KMS-11 (cell line): Measurements from ENCODE around the gene BMAL1.
"Not testable (repeated sequence)": the region's sequence is repeated elsewhere in the genome, so short reads cannot be mapped to it uniquely, and the experiment has no call there.

ENCODE experiments used
- H2AFZ ChIP-seq: fragments of 200-600 bp; sonication (generic); 2 replicates; pipeline ENCODE4 v1.6.1; 2016; ENCODE audit warnings: antibody characterized with exemption, mixed run types, low read depth
- H3K27ac ChIP-seq: fragments of 200-600 bp; sonication (generic); 2 replicates; pipeline ENCODE4 v1.6.1; 2016; ENCODE audit warnings: mild to moderate bottlenecking, mixed run types
- H3K27me3 ChIP-seq: fragments of 200-600 bp; sonication (generic); 2 replicates; pipeline ENCODE4 v1.6.1; 2017; ENCODE audit warnings: mild to moderate bottlenecking, low read depth, mixed run types, moderate library complexity; ENCODE audit not compliant: insufficient read depth
- H3K36me3 ChIP-seq: fragments of 200-600 bp; sonication (generic); 2 replicates; pipeline ENCODE4 v1.6.1; 2017; ENCODE audit warnings: mild to moderate bottlenecking, mixed run types; ENCODE audit not compliant: insufficient read depth
- H3K4me1 ChIP-seq: fragments of 200-600 bp; sonication (generic); 2 replicates; pipeline ENCODE4 v1.6.1; 2016; ENCODE audit warnings: mild to moderate bottlenecking, low read depth, mixed run types; ENCODE audit not compliant: poor library complexity, severe bottlenecking
- H3K4me2 ChIP-seq: fragments of 200-600 bp; sonication (generic); 2 replicates; pipeline ENCODE4 v1.7.0; 2016; ENCODE audit warnings: mild to moderate bottlenecking, mixed run types
- H3K4me3 ChIP-seq: fragments of 200-600 bp; sonication (generic); IDR thresholded peaks from 2 replicates; pipeline ENCODE4 v1.6.1; 2017; ENCODE audit warnings: low read depth, low read length, mixed read lengths; ENCODE audit not compliant: insufficient read depth
- H3K79me2 ChIP-seq: fragments of 200-600 bp; sonication (generic); 2 replicates; pipeline ENCODE4 v1.6.1; 2016; ENCODE audit warnings: low read depth, mixed run types; ENCODE audit not compliant: insufficient read depth
- H3K9ac ChIP-seq: fragments of 200-600 bp; sonication (generic); 2 replicates; pipeline ENCODE4 v1.6.1; 2016; ENCODE audit warnings: mild to moderate bottlenecking, mixed run types
- H4K20me1 ChIP-seq: fragments of 200-600 bp; sonication (generic); 2 replicates; pipeline ENCODE4 v1.6.1; 2016; ENCODE audit warnings: mild to moderate bottlenecking, mixed run types; ENCODE audit not compliant: insufficient read depth
- CTCF ChIP-seq: fragments of 200-600 bp; sonication (generic); conservative IDR thresholded peaks from 2 replicates; pipeline ENCODE4 v1.6.1; 2017; ENCODE audit warnings: low read depth, mild to moderate bottlenecking, antibody characterized with exemption, low read length, moderate library complexity, mixed read lengths

Gene BMAL1

GRCh38 chr11:13433437-13433836 lies 155.8 kb downstream of the BMAL1 start:
- Histone ChIP-seq H3K4me1 (peaks cover 29% of the 10 kb centered on the region), H3K79me2 (no peaks in the 10 kb centered on the region; the same call in 1 of the 2 replicates), H3K27me3 (no peaks in the 10 kb centered on the region), H3K9ac (no peak overlapping the region), H2AFZ (no peak overlapping the region), H4K20me1 (no peaks in the 10 kb centered on the region), H3K4me3 (no peak overlapping the region), H3K27ac (no peak overlapping the region), H3K36me3 (no peaks in the 10 kb centered on the region), H3K4me2 (no peak overlapping the region)
- no peak for TF ChIP-seq CTCF

GRCh38 chr11:13434247-13435205 lies 156.9 kb downstream of the BMAL1 start:
- H2AFZ ChIP-seq: no peak overlapping the region
- H3K9ac ChIP-seq: no peak overlapping the region

GRCh38 chr11:13436836-13437235 lies 159.2 kb downstream of the BMAL1 start:
- H3K79me2 ChIP-seq, H3K27ac ChIP-seq, H3K4me3 ChIP-seq, H3K27me3 ChIP-seq, H3K36me3 ChIP-seq, H3K4me2 ChIP-seq, H3K9ac ChIP-seq, H2AFZ ChIP-seq, H4K20me1 ChIP-seq: not testable (repeated sequence)
- peaks cover 29% of the 10 kb centered on the region for H3K4me1 ChIP-seq

More at GRCh38 chr11:13434247-13435205, 156.9 kb downstream of the BMAL1 start:
- Histone ChIP-seq H3K4me3 (no peak overlapping the region), H3K79me2 (no peaks in the 10 kb centered on the region; the same call in 1 of the 2 replicates), H4K20me1 (no peaks in the 10 kb centered on the region), H3K4me2 (no peak overlapping the region), H3K27ac (no peak overlapping the region), H3K27me3 (no peaks in the 10 kb centered on the region), H3K36me3 (no peaks in the 10 kb centered on the region), H3K4me1 (peaks cover 29% of the 10 kb centered on the region)
- no peak for TF ChIP-seq CTCF
